GM23338 (cell line): ENCODE data around the gene PPP6R1. TPM values are rescaled to one million over a fixed set of nuclear protein-coding genes. Genes with fewer than 3 reads are reported as not detected.

Source experiments
- ATAC-seq: fragments of 200-7000 bp; cut with Tn5 transposase; 3 replicates; pipeline ENCODE4 v1.9.1; 2020
- DNase-seq: peaks from one replicate; pipeline ENCODE4 v3.0.0-alpha.2; 2015; ENCODE audit warnings: low spot score
- H2AFZ ChIP-seq: fragments of 200-600 bp; sonication (generic); 2 replicates; pipeline ENCODE4 v1.8.0; 2016; ENCODE audit warnings: antibody characterized with exemption, mild to moderate bottlenecking, moderate library complexity
- H3F3A ChIP-seq: fragments of 200-600 bp; sonication (generic); replicated peaks from 2 replicates; pipeline ENCODE4 v1.8.0; 2017; ENCODE audit warnings: antibody characterized with exemption, mixed run types, low read depth
- H3K27ac ChIP-seq: fragments of 200-600 bp; sonication (generic); 2 replicates; pipeline ENCODE4 v1.6.1; 2016; ENCODE audit warnings: low read depth
- H3K27me3 ChIP-seq: fragments of 200-600 bp; sonication (generic); 2 replicates; pipeline ENCODE4 v1.8.0; 2016; ENCODE audit warnings: mild to moderate bottlenecking, mixed run types, moderate library complexity; ENCODE audit not compliant: insufficient read depth
- H3K36me3 ChIP-seq: fragments of 200-600 bp; sonication (generic); 2 replicates; pipeline ENCODE4 v1.8.0; 2016; ENCODE audit warnings: mild to moderate bottlenecking; ENCODE audit not compliant: insufficient read depth
- H3K4me1 ChIP-seq: fragments of 200-600 bp; sonication (generic); 2 replicates; pipeline ENCODE4 v1.8.0; 2016; ENCODE audit warnings: mild to moderate bottlenecking, moderate library complexity; ENCODE audit not compliant: insufficient read depth
- H3K4me2 ChIP-seq: fragments of 200-600 bp; sonication (generic); 2 replicates; pipeline ENCODE4 v1.7.1; 2017; ENCODE audit warnings: mixed run types
- H3K4me3 ChIP-seq: fragments of 200-600 bp; sonication (generic); 2 replicates; pipeline ENCODE4 v1.6.1; 2016; ENCODE audit warnings: mixed run types
- H3K79me2 ChIP-seq: fragments of 200-600 bp; sonication (generic); replicated peaks from 2 replicates; pipeline ENCODE4 v1.8.0; 2017; ENCODE audit warnings: mild to moderate bottlenecking; ENCODE audit not compliant: insufficient read depth
- H3K9me2 ChIP-seq: fragments of 200-600 bp; sonication (generic); 2 replicates; pipeline ENCODE4 v1.8.0; 2017; ENCODE audit not compliant: insufficient read depth
- H4K20me1 ChIP-seq: fragments of 200-600 bp; sonication (generic); replicated peaks from 2 replicates; pipeline ENCODE4 v1.8.0; 2017; ENCODE audit warnings: mild to moderate bottlenecking; ENCODE audit not compliant: insufficient read depth
- H3K27ac Mint-ChIP-seq: 2 replicates; pipeline ENCODE4 v1.8.0; 2020; ENCODE audit warnings: inconsistent platforms, mild to moderate bottlenecking, moderate library complexity, mixed read lengths
- H3K27me3 Mint-ChIP-seq: 3 replicates; pipeline ENCODE4 v1.8.0; 2022; ENCODE audit warnings: low read depth, mild to moderate bottlenecking, moderate library complexity, mixed read lengths, inconsistent platforms; ENCODE audit not compliant: insufficient read depth, poor library complexity
- H3K36me3 Mint-ChIP-seq: 3 replicates; pipeline ENCODE4 v1.8.0; 2021; ENCODE audit warnings: low read depth, mild to moderate bottlenecking, inconsistent platforms, moderate library complexity, mixed read lengths
- H3K4me1 Mint-ChIP-seq: 3 replicates; pipeline ENCODE4 v1.8.0; 2020; ENCODE audit warnings: mild to moderate bottlenecking, inconsistent platforms, mixed read lengths
- H3K4me3 Mint-ChIP-seq: 3 replicates; pipeline ENCODE4 v1.8.0; 2021; ENCODE audit warnings: moderate library complexity, mild to moderate bottlenecking, inconsistent platforms, mixed read lengths
- H3K9me3 Mint-ChIP-seq: 3 replicates; pipeline ENCODE4 v1.8.0; 2020; ENCODE audit warnings: moderate library complexity, mild to moderate bottlenecking, inconsistent platforms, mixed read lengths
- CREB1 ChIP-seq: fragments of 250-450 bp; sonication (Bioruptor Pico); IDR thresholded peaks from 2 replicates; pipeline ENCODE4 v1.5.0; 2020; ENCODE audit warnings: low read depth, mild to moderate bottlenecking, moderate library complexity
- EZH2 ChIP-seq: fragments of 200-600 bp; sonication (generic); IDR thresholded peaks from one replicate; pipeline ENCODE4 v1.8.0; 2017; ENCODE audit warnings: antibody characterized with exemption, mild to moderate bottlenecking, low read depth; ENCODE audit not compliant: unreplicated experiment
- JUNB ChIP-seq: IDR thresholded peaks from one replicate; pipeline ENCODE4 v1.6.1; 2016; ENCODE audit warnings: antibody characterized with exemption; ENCODE audit not compliant: unreplicated experiment
- POLR2AphosphoS5 ChIP-seq: IDR thresholded peaks from 2 replicates; pipeline ENCODE4 v1.6.1; 2016; ENCODE audit warnings: antibody characterized with exemption, low read depth
- STAT1 ChIP-seq: IDR thresholded peaks from one replicate; pipeline ENCODE4 v1.6.1; 2016; ENCODE audit warnings: antibody characterized with exemption; ENCODE audit not compliant: unreplicated experiment
- ZNF114 ChIP-seq: fragments of 250-450 bp; sonication (Bioruptor Pico); IDR thresholded peaks from 2 replicates; pipeline ENCODE4 v1.5.0; 2020; ENCODE audit warnings: mild to moderate bottlenecking, moderate library complexity
- ZNF331 ChIP-seq: fragments of 250-450 bp; sonication (Bioruptor Pico); IDR thresholded peaks from 2 replicates; pipeline ENCODE4 v1.5.0; 2020; ENCODE audit warnings: low read depth, mild to moderate bottlenecking, moderate library complexity
- ZNF462 ChIP-seq: fragments of 250-450 bp; sonication (Bioruptor Pico); IDR thresholded peaks from 2 replicates; pipeline ENCODE4 v1.5.0; 2020; ENCODE audit warnings: mild to moderate bottlenecking, moderate library complexity
- polyA plus RNA-seq: library from polyadenylated mRNA; unstranded; fragments of >200 nt; fragmentation: Nextera tagmentation; extraction: Ambion mirVana; gene quantifications from 2 replicates; pipeline ENCODE4 v1.2.1, GENCODE V29; 2016
- total RNA-seq: library from RNA; depleted of rRNA; stranded (reverse); fragments of >200 nt; shearing (Covaris generic); gene quantifications from 2 replicates; pipeline ENCODE4 v1.2.3, GENCODE V29; 2014

The PPP6R1 gene
- total and polyA plus RNA-seq, 2 experiments from 2014 or later = 22.2 to 70.8 TPM

GRCh38 chr19:55193481-55193880 lies 65.3 kb downstream of the PPP6R1 start (continued):
- TF ChIP-seq POLR2AphosphoS5 = no peak
- TF ChIP-seq ZNF114 = no peak
- TF ChIP-seq CREB1 (CRISPR knock-in tag) = no peak
- TF ChIP-seq STAT1 = no peak
- TF ChIP-seq EZH2 = no peak
- no peak for TF ChIP-seq JUNB
- no peak for TF ChIP-seq ZNF331 (CRISPR knock-in tag)

GRCh38 chr19:55189403-55189835 lies 69.4 kb downstream of the PPP6R1 start:
- H3K36me3 Mint-ChIP-seq = no peaks in the 10 kb centered on the region
- Histone ChIP-seq H3K36me3 (no peaks in the 10 kb centered on the region), H3K27ac (no peak overlapping the region), H2AFZ (0 out of 2 replicates have a peak overlapping the region, but pooled peaks have one; percentile 74), H3K9me2 (no peaks in the 10 kb centered on the region), H3K27me3 (no peaks in the 10 kb centered on the region), H3K4me1 (no peaks in the 10 kb centered on the region), H4K20me1 (no peaks in the 10 kb centered on the region), H3K79me2 (no peaks in the 10 kb centered on the region), H3K4me2 (no peak overlapping the region), H3F3A (no peaks in the 10 kb centered on the region), H3K4me3 (no peak overlapping the region)
- DNase-seq (no peak), ATAC-seq (no peak; the same call in 2 of the 3 replicates)
- H3K4me3 Mint-ChIP-seq = no peak overlapping the region
- H3K4me1 Mint-ChIP-seq = no peaks in the 10 kb centered on the region
- no peak overlapping the region for H3K27ac Mint-ChIP-seq
- no peak for TF ChIP-seq JUNB
- TF ChIP-seq ZNF462 (CRISPR knock-in tag) = no peak
- TF ChIP-seq STAT1 = no peak
- TF ChIP-seq CREB1 (CRISPR knock-in tag) = no peak
- no peak for TF ChIP-seq POLR2AphosphoS5
- no peaks in the 10 kb centered on the region for H3K9me3 Mint-ChIP-seq
- H3K27me3 Mint-ChIP-seq = peaks cover 6% of the 10 kb centered on the region
